Measurements from ENCODE around the gene BPIFA1.
A peak's percentile ranks its signal among the peaks of the same experiment; 100 is the strongest.

BPIFA1 gene

DNA sequence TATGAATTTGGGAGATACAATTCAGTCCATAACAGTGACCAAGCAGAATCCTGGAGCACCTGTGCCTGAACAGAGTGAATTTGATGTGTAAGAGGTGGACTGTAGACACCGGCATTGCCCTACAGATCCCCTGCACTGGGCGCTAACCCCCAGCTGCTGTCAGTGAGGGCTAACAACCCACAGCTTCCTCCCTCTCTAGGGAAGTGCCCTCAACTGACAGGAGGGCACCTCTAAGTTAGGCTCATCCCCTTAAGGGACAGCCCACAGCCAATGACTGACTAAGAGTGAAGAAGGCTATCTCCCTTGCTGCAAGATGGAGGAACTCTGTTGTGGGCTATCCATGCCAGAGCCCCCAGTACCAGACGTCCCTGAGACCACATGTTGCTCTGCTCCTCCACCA, 31.9 kb downstream of the BPIFA1 start:
- H3K9me3 ChIP-seq (ENCODE audit: insufficient read depth, low read length, severe bottlenecking) = no peaks in the 10 kb centered on the region
- no peak overlapping the region for H3K27ac ChIP-seq (ENCODE audit: low read length)
- H3K4me3 ChIP-seq (ENCODE audit: low read depth in 1 of 2, low read length in 2 of 2) = no peak overlapping the region
- no peaks in the 10 kb centered on the region for H3K36me3 ChIP-seq (ENCODE audit: insufficient read depth, low read length)
- no peak for TF ChIP-seq EZH2 (IDR thresholded peaks at IDR 0.05; ENCODE audit: borderline replicate concordance, low read depth, low read length, severe bottlenecking)
- TF ChIP-seq, protein P1, sequence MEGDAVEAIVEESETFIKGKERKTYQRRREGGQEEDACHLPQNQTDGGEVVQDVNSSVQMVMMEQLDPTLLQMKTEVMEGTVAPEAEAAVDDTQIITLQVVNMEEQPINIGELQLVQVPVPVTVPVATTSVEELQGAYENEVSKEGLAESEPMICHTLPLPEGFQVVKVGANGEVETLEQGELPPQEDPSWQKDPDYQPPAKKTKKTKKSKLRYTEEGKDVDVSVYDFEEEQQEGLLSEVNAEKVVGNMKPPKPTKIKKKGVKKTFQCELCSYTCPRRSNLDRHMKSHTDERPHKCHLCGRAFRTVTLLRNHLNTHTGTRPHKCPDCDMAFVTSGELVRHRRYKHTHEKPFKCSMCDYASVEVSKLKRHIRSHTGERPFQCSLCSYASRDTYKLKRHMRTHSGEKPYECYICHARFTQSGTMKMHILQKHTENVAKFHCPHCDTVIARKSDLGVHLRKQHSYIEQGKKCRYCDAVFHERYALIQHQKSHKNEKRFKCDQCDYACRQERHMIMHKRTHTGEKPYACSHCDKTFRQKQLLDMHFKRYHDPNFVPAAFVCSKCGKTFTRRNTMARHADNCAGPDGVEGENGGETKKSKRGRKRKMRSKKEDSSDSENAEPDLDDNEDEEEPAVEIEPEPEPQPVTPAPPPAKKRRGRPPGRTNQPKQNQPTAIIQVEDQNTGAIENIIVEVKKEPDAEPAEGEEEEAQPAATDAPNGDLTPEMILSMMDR (IDR thresholded peaks at IDR 0.05; ENCODE audit: borderline replicate concordance, extremely low read depth, low read length, poor library complexity, severe bottlenecking) = no peak
- no peak for DNase-seq
- H3K4me2 ChIP-seq (ENCODE audit: insufficient read depth, low read length) = no peak overlapping the region
- no peaks in the 10 kb centered on the region for H3K79me2 ChIP-seq (ENCODE audit: insufficient read depth, low read length)
- H3K9ac ChIP-seq (ENCODE audit: low read depth, low read length) = no peak overlapping the region
- H3K4me1 ChIP-seq (ENCODE audit: insufficient read depth, low read length) = no peaks in the 10 kb centered on the region
- no peaks in the 10 kb centered on the region; the same call in 1 of the 2 replicates for H4K20me1 ChIP-seq (ENCODE audit: insufficient read depth, low read length)
- no peak overlapping the region for H2AFZ ChIP-seq (ENCODE audit: low read depth, low read length)
- H3K27me3 ChIP-seq (ENCODE audit: insufficient read depth, low read length, poor library complexity) = peaks cover 15% of the 10 kb centered on the region
- peak; percentile 45; the same call in 2 of the 3 replicates for ATAC-seq (ENCODE audit: insufficient read depth, low read depth)

DNA sequence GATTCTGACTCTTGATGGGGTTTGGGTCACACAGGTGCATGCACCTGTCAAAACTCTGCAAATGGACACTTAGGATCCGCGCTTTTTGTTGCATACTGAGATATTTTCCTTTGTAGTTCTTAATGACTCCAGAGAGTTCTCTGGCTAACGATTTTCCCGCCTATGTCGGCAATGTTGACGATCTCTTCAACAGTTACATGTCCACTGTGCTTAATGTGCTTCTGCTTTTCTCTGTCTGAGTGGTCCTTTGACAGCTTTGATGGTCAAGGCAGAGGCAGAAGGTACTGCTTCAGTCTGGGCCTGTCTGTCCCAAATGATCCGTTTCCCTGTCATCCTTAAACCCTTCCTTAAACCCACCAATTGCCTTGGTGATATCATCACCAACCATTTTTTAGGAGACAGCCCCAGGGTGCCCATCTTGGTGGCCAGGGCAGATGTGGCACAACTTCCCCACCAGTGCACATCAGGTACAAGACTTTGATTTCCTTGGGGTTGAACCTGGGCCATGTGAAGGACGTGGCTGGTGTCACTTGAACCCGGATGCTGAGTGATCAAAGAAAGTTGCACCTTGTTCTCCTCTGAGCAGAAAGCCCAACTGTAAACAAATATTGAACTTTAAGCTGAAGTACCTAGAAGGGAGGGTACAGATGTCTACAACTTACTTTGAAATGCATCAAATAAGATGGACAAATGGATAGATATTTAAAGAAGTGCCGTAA, 36.5 kb downstream of the BPIFA1 start:
- no peak for ATAC-seq (ENCODE audit: insufficient read depth, low read depth)
- no peak overlapping the region for H3K9ac ChIP-seq (ENCODE audit: low read depth, low read length)
- no peak overlapping the region for H3K4me3 ChIP-seq (ENCODE audit: low read depth in 1 of 2, low read length in 2 of 2)
- no peak for DNase-seq
- no peaks in the 10 kb centered on the region for H3K79me2 ChIP-seq (ENCODE audit: insufficient read depth, low read length)
- H3K9me3 ChIP-seq (ENCODE audit: insufficient read depth, low read length, severe bottlenecking) = no peaks in the 10 kb centered on the region
- no peaks in the 10 kb centered on the region for H4K20me1 ChIP-seq (ENCODE audit: insufficient read depth, low read length)
- H3K4me1 ChIP-seq (ENCODE audit: insufficient read depth, low read length) = no peaks in the 10 kb centered on the region
- H3K27me3 ChIP-seq (ENCODE audit: insufficient read depth, low read length, poor library complexity) = peaks cover 12% of the 10 kb centered on the region
- TF ChIP-seq EZH2 (IDR thresholded peaks at IDR 0.05; ENCODE audit: borderline replicate concordance, low read depth, low read length, severe bottlenecking) = no peak
- TF ChIP-seq, protein P1 (IDR thresholded peaks at IDR 0.05; ENCODE audit: borderline replicate concordance, extremely low read depth, low read length, poor library complexity, severe bottlenecking) = no peak
- H3K36me3 ChIP-seq (ENCODE audit: insufficient read depth, low read length) = no peaks in the 10 kb centered on the region
- no peak overlapping the region for H3K4me2 ChIP-seq (ENCODE audit: insufficient read depth, low read length)
- no peak overlapping the region for H2AFZ ChIP-seq (ENCODE audit: low read depth, low read length)
- H3K27ac ChIP-seq (ENCODE audit: low read length) = no peak overlapping the region

DNA sequence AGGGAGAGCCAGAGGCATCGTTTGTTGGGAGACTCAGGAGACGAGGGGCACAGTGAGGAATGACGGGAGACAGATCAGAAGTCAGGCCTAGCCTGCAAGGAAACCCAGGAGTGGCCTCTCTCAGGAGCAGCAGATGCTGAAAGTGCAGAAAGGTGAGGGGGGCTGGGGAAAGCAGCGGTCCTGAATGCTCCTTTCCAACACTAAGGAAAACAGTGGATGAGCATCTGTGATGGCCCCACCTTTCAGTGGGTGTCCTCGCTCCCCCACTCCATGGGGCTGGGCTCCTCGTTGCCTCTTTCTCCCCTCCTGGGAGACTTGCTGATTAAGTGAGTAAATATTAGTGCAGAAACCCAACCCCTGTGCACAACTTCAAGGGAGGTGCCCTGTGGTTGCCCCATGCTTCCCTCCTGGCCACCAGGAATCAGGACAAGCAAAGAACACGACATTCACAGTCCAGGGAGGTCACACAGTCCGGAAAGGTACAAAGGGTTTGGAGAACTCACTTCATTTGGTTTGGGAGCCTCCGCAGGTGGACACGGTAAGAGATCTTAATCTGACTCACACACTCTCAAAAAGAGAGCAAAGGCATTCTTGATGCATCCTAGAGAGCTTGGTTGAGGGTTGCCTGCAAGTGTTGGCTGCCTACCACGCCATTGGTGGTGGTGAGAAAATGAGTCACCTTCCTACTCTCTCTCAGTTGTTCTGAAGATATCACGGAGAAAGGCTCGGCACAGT, 37.5 kb downstream of the BPIFA1 start:
- Histone ChIP-seq H3K4me2 (ENCODE audit: insufficient read depth, low read length) (no peak overlapping the region), H2AFZ (ENCODE audit: low read depth, low read length) (no peak overlapping the region), H3K79me2 (ENCODE audit: insufficient read depth, low read length) (no peaks in the 10 kb centered on the region), H3K9me3 (ENCODE audit: insufficient read depth, low read length, severe bottlenecking) (no peaks in the 10 kb centered on the region), H3K4me3 (ENCODE audit: low read depth in 1 of 2, low read length in 2 of 2) (no peak overlapping the region), H3K4me1 (ENCODE audit: insufficient read depth, low read length) (no peaks in the 10 kb centered on the region), H3K27me3 (ENCODE audit: insufficient read depth, low read length, poor library complexity) (peaks cover 18% of the 10 kb centered on the region), H3K36me3 (ENCODE audit: insufficient read depth, low read length) (no peaks in the 10 kb centered on the region), H3K9ac (ENCODE audit: low read depth, low read length) (no peak overlapping the region), H3K27ac (ENCODE audit: low read length) (no peak overlapping the region), H4K20me1 (ENCODE audit: insufficient read depth, low read length) (no peaks in the 10 kb centered on the region)
- no peak for DNase-seq
- ATAC-seq (ENCODE audit: insufficient read depth, low read depth) = no peak
- TF ChIP-seq EZH2 (IDR thresholded peaks at IDR 0.05; ENCODE audit: borderline replicate concordance, low read depth, low read length, severe bottlenecking) = no peak
- TF ChIP-seq, protein P1 (IDR thresholded peaks at IDR 0.05; ENCODE audit: borderline replicate concordance, extremely low read depth, low read length, poor library complexity, severe bottlenecking) = no peak

Data from DND-41 (cell line).